ENCODE measurements around the gene AADACL4.

DNA sequence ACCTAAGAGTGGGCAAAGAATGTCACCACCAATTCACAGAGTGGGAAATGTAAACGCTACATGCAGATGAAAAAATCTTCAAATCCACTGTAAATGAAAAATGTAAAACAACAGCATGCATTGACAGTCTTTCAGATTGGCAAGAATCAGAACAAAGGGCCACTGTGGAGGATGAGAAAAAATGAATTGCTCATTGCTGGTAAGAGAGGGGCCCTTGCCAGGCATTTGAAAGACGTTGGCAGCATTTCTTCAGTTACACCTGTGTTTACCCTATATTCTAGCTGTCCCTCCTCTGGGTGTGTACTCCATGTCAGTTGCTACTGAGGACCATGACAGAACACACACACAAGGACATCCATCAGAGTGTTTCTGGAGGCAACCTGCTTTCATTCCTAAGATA lies 46.3 kb downstream of the AADACL4 start:
- TF ChIP-seq, protein P1, sequence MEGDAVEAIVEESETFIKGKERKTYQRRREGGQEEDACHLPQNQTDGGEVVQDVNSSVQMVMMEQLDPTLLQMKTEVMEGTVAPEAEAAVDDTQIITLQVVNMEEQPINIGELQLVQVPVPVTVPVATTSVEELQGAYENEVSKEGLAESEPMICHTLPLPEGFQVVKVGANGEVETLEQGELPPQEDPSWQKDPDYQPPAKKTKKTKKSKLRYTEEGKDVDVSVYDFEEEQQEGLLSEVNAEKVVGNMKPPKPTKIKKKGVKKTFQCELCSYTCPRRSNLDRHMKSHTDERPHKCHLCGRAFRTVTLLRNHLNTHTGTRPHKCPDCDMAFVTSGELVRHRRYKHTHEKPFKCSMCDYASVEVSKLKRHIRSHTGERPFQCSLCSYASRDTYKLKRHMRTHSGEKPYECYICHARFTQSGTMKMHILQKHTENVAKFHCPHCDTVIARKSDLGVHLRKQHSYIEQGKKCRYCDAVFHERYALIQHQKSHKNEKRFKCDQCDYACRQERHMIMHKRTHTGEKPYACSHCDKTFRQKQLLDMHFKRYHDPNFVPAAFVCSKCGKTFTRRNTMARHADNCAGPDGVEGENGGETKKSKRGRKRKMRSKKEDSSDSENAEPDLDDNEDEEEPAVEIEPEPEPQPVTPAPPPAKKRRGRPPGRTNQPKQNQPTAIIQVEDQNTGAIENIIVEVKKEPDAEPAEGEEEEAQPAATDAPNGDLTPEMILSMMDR (IDR thresholded peaks at IDR 0.05), result no peak
- no peak for TF ChIP-seq POLR2AphosphoS5 (IDR thresholded peaks at IDR 0.05; ENCODE audit: low read depth, low read length)
- TF ChIP-seq, protein P2, sequence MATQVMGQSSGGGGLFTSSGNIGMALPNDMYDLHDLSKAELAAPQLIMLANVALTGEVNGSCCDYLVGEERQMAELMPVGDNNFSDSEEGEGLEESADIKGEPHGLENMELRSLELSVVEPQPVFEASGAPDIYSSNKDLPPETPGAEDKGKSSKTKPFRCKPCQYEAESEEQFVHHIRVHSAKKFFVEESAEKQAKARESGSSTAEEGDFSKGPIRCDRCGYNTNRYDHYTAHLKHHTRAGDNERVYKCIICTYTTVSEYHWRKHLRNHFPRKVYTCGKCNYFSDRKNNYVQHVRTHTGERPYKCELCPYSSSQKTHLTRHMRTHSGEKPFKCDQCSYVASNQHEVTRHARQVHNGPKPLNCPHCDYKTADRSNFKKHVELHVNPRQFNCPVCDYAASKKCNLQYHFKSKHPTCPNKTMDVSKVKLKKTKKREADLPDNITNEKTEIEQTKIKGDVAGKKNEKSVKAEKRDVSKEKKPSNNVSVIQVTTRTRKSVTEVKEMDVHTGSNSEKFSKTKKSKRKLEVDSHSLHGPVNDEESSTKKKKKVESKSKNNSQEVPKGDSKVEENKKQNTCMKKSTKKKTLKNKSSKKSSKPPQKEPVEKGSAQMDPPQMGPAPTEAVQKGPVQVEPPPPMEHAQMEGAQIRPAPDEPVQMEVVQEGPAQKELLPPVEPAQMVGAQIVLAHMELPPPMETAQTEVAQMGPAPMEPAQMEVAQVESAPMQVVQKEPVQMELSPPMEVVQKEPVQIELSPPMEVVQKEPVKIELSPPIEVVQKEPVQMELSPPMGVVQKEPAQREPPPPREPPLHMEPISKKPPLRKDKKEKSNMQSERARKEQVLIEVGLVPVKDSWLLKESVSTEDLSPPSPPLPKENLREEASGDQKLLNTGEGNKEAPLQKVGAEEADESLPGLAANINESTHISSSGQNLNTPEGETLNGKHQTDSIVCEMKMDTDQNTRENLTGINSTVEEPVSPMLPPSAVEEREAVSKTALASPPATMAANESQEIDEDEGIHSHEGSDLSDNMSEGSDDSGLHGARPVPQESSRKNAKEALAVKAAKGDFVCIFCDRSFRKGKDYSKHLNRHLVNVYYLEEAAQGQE (IDR thresholded peaks at IDR 0.05; ENCODE audit: insufficient read depth in 1 of 2, low read depth in 2 of 2, low read length in 1 of 2), result no peak

Data from Panc1 (cell line).